ENCODE data around the gene TMEFF2. TPM values are rescaled to one million over a fixed set of nuclear protein-coding genes. Genes with fewer than 3 reads are reported as not detected.
"Not testable (repeated sequence)": the region's sequence is repeated elsewhere in the genome, so short reads cannot be mapped to it uniquely, and the experiment has no call there.

The TMEFF2 gene
- total RNA-seq, 1 experiment from 2014 or later: not detected

DNA sequence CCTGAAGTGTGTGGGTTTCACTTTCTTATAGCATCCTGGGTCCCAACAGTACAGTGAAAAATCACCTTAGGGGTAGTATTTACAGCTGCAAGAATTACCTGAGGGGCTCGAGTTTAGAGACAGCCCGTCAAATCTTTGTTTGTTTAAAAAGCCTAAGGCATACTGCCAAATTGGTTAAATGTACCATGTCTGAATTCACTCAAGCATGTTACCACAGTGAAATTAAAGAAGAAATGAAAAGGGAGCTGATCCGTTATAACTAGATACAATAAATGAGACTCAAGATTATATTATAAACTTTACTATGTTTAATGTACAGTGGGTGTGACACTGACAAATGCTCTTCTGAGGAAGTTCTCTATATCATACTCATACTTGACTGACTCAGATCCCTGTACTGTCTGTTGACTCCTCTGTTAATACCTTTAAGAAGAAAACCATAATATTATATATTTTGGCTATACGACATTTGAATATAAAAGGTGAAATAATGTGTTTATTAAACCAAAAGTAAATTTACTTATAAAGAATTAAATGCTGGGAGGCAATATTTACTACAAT lies 107.3 kb downstream of the TMEFF2 start:
- no peaks in the 10 kb centered on the region for H3K27me3 Mint-ChIP-seq (ENCODE audit: unreplicated experiment)
- H3K36me3 Mint-ChIP-seq (ENCODE audit: insufficient read depth, unreplicated experiment): no peaks in the 10 kb centered on the region
- H3K4me1 Mint-ChIP-seq (ENCODE audit: low read depth, unreplicated experiment): no peaks in the 10 kb centered on the region
- DNase-seq: no peak
- intact Hi-C loops (cut with micrococcal nuclease; ENCODE audit: unreplicated experiment): no loop called here
- H3K4me3 Mint-ChIP-seq (ENCODE audit: low read depth, unreplicated experiment): no peak overlapping the region
- no peak for TF ChIP-seq CTCF (IDR thresholded peaks at IDR 0.05; ENCODE audit: unreplicated experiment)
- BruUV-seq (replicated peaks): no TSS peak
- H3K9me3 Mint-ChIP-seq (ENCODE audit: low read depth, unreplicated experiment): no peaks in the 10 kb centered on the region
- CTCF ChIA-PET: no interaction called here
- no peak overlapping the region for H3K27ac Mint-ChIP-seq (ENCODE audit: unreplicated experiment)

GRCh38 chr2:192082121-192082520 lies 112.6 kb downstream of the TMEFF2 start:
- CTCF ChIA-PET: no interaction called here
- Mint-ChIP-seq H3K36me3 (ENCODE audit: insufficient read depth, unreplicated experiment) (no peaks in the 10 kb centered on the region), H3K4me1 (ENCODE audit: low read depth, unreplicated experiment) (no peaks in the 10 kb centered on the region), H3K4me3 (ENCODE audit: low read depth, unreplicated experiment) (no peak overlapping the region), H3K27me3 (ENCODE audit: unreplicated experiment) (no peaks in the 10 kb centered on the region), H3K27ac (ENCODE audit: unreplicated experiment) (no peak overlapping the region), H3K9me3 (ENCODE audit: low read depth, unreplicated experiment) (no peaks in the 10 kb centered on the region)
- intact Hi-C loops (cut with micrococcal nuclease; ENCODE audit: unreplicated experiment): no loop called here
- no TSS peak for BruUV-seq (replicated peaks)
- DNase-seq: no peak
- TF ChIP-seq CTCF (IDR thresholded peaks at IDR 0.05; ENCODE audit: unreplicated experiment): no peak

- CTCF ChIA-PET; H3K36me3 Mint-ChIP-seq (ENCODE audit: insufficient read depth, unreplicated experiment); intact Hi-C loops (cut with micrococcal nuclease; ENCODE audit: unreplicated experiment); H3K4me1 Mint-ChIP-seq (ENCODE audit: low read depth, unreplicated experiment); DNase-seq; BruUV-seq (replicated peaks); H3K27me3 Mint-ChIP-seq (ENCODE audit: unreplicated experiment); H3K9me3 Mint-ChIP-seq (ENCODE audit: low read depth, unreplicated experiment); H3K4me3 Mint-ChIP-seq (ENCODE audit: low read depth, unreplicated experiment); H3K27ac Mint-ChIP-seq (ENCODE audit: unreplicated experiment): not testable (repeated sequence)
These were observed 114.6 kb downstream of the TMEFF2 start for GRCh38 chr2:192080096-192080495.

DNA sequence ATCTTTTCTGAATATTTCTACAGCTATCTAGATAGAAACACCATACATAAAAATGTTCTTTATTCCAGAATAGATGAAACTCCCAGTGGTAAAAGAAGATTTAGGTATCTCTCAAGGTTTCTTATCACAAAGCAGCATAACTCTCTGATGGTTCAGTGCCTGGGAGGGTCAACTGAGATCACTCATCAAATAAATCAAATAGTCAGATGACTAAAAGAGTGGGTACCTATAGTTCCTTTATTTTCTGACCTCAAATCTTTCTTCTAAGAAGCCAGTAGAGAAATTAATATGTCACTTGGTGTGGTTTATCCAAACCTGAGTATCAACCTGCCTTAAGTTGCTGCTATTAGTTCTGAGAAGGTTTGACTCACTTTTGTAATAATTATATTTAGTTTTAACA lies 120.9 kb downstream of the TMEFF2 start:
- Mint-ChIP-seq H3K27ac (ENCODE audit: unreplicated experiment) (no peak overlapping the region), H3K4me3 (ENCODE audit: low read depth, unreplicated experiment) (no peak overlapping the region), H3K27me3 (ENCODE audit: unreplicated experiment) (no peaks in the 10 kb centered on the region), H3K4me1 (ENCODE audit: low read depth, unreplicated experiment) (no peaks in the 10 kb centered on the region), H3K36me3 (ENCODE audit: insufficient read depth, unreplicated experiment) (no peaks in the 10 kb centered on the region), H3K9me3 (ENCODE audit: low read depth, unreplicated experiment) (no peaks in the 10 kb centered on the region)
- no peak for TF ChIP-seq CTCF (IDR thresholded peaks at IDR 0.05; ENCODE audit: unreplicated experiment)
- no TSS peak for BruUV-seq (replicated peaks)
- intact Hi-C loops (cut with micrococcal nuclease; ENCODE audit: unreplicated experiment): no loop called here
- DNase-seq: no peak
- CTCF ChIA-PET: no interaction called here

DNA sequence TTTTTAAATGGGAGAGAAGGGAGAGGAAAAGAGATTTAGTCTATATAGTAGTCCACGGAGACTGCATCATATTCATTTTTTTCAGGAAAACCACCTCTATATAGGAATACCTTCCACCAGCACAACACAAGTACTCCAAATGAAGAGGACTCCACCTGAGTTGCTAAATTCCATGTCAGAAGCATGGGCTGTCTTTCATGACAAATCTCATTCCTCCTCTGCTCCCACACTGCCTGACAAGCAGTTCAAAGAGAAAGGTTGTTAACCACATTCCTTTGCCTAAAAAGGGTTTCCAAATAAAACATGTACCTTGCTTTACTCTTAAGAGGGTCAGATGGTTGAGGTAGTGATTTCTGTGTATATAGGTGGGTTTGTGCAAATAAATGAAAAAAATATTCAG lies 122.0 kb downstream of the TMEFF2 start:
- DNase-seq: no peak
- no peaks in the 10 kb centered on the region for H3K9me3 Mint-ChIP-seq (ENCODE audit: low read depth, unreplicated experiment)
- intact Hi-C loops (cut with micrococcal nuclease; ENCODE audit: unreplicated experiment): no loop called here
- H3K27ac Mint-ChIP-seq (ENCODE audit: unreplicated experiment): no peak overlapping the region
- CTCF ChIA-PET: no interaction called here
- no peak for TF ChIP-seq CTCF (IDR thresholded peaks at IDR 0.05; ENCODE audit: unreplicated experiment)
- no peak overlapping the region for H3K4me3 Mint-ChIP-seq (ENCODE audit: low read depth, unreplicated experiment)
- H3K36me3 Mint-ChIP-seq (ENCODE audit: insufficient read depth, unreplicated experiment): no peaks in the 10 kb centered on the region
- H3K4me1 Mint-ChIP-seq (ENCODE audit: low read depth, unreplicated experiment): no peaks in the 10 kb centered on the region
- no peaks in the 10 kb centered on the region for H3K27me3 Mint-ChIP-seq (ENCODE audit: unreplicated experiment)
- no TSS peak for BruUV-seq (replicated peaks)
